K562 (cell line): ENCODE results near the gene NPR2. TPM values are rescaled to one million over a fixed set of nuclear protein-coding genes. Genes with fewer than 3 reads are reported as not detected.

Experiments
- ATAC-seq: fragments of 200-7000 bp; cut with Tn5 transposase; 3 replicates; pipeline ENCODE4 v1.9.1; 2020; ENCODE audit warnings: moderate library complexity
- BruUV-seq: library from RNA; stranded (reverse); fragments of 400-500 nt; replicated peaks from 2 replicates; lab custom pipeline; 2021; lab: Mats Ljungman, UMichigan
- CTCF ChIA-PET: fragments of 300-600 bp; formaldehyde crosslinking; extraction: SDS; loops from one replicate; lab custom pipeline; 2021; ENCODE audit warnings: low intra/inter-chr PET ratio; lab: Yijun Ruan, JAX
- POLR2A ChIA-PET: fragments of 300-600, 350-650 bp; sonication (Branson Sonifier 250); formaldehyde crosslinking; extraction: SDS; loops from one replicate; lab custom pipeline; 2021; ENCODE audit warnings: antibody characterized with exemption, inconsistent platforms; lab: Yijun Ruan, JAX
- DNase-seq, 4 experiments: peaks; one replicate each; pipeline versions ENCODE4 v3.0.0 to v3.0.0-alpha.2; 2011 to 2018; ENCODE audit warnings: low spot score in 3 of 4, mixed read lengths in 3 of 4; ENCODE audit errors: extremely low read depth in 1 of 4
- FAIRE-seq: peaks from 2 replicates; lab custom pipeline; 2011; peaks lifted over from hg19 to GRCh38; lab: Jason Lieb, UNC
- H2AFZ ChIP-seq: 2 replicates; pipeline ENCODE4 v1.6.0; 2011; ENCODE audit warnings: low read depth, low read length, control low read depth, inconsistent platforms
- H3K27ac ChIP-seq: fragments of 200-600 bp; 3 replicates; pipeline ENCODE4 v1.8.0; 2011; ENCODE audit warnings: low read depth, mild to moderate bottlenecking, control low read depth, inconsistent platforms, low read length, moderate library complexity, mixed read lengths; ENCODE audit errors: extremely low read depth
- H3K27me3 ChIP-seq, 2 experiments: fragments of 300-600 bp in 1 of 2; 2 replicates in 1 of 2; 3 replicates in 1 of 2; pipeline versions ENCODE4 v1.6.0 to v1.8.0; 2011; ENCODE audit warnings: inconsistent platforms in 2 of 2, low read length in 2 of 2, mild to moderate bottlenecking in 1 of 2, mixed read lengths in 1 of 2, moderate library complexity in 1 of 2; ENCODE audit not compliant: control insufficient read depth in 2 of 2, insufficient read depth in 2 of 2
- H3K36me3 ChIP-seq: fragments of 300-600 bp; 3 replicates; pipeline ENCODE4 v1.8.0; 2011; ENCODE audit warnings: mild to moderate bottlenecking, low read length, inconsistent platforms; ENCODE audit not compliant: control insufficient read depth, insufficient read depth
- H3K4me1 ChIP-seq, 2 experiments: fragments of 200-600 bp in 1 of 2; replicated peaks in 1 of 2; 2 replicates in 1 of 2; 3 replicates in 1 of 2; pipeline versions ENCODE4 v1.5.1 to v1.8.0; 2011; ENCODE audit warnings: inconsistent platforms in 2 of 2, low read length in 2 of 2, mild to moderate bottlenecking in 1 of 2, mixed read lengths in 1 of 2, moderate library complexity in 1 of 2; ENCODE audit not compliant: control insufficient read depth in 2 of 2, insufficient read depth in 2 of 2
- H3K4me2 ChIP-seq: 2 replicates; pipeline ENCODE4 v1.6.1; 2011; ENCODE audit warnings: low read length, control low read depth, inconsistent platforms, mixed read lengths; ENCODE audit not compliant: insufficient read depth
- H3K4me3 ChIP-seq: fragments of 200-600 bp; sonication (generic), shearing (Covaris generic); 2 replicates; pipeline ENCODE4 v1.5.1; 2016; ENCODE audit warnings: control low read depth, inconsistent platforms
- H3K79me2 ChIP-seq: fragments of 200-600 bp; 3 replicates; pipeline ENCODE4 v1.8.0; 2011; ENCODE audit warnings: low read length, inconsistent platforms; ENCODE audit not compliant: control insufficient read depth, insufficient read depth
- H3K9ac ChIP-seq, 2 experiments: 2 replicates each; pipeline versions ENCODE4 v1.6.0 to v1.6.1; 2011; ENCODE audit warnings: low read depth in 2 of 2, low read length in 2 of 2, control low read depth in 1 of 2, inconsistent platforms in 1 of 2, mild to moderate bottlenecking in 1 of 2, mixed read lengths in 1 of 2; ENCODE audit not compliant: insufficient read depth in 1 of 2
- H3K9me1 ChIP-seq: one replicate; pipeline ENCODE4 v1.6.0; 2011; ENCODE audit warnings: inconsistent platforms, mild to moderate bottlenecking, low read length, moderate library complexity; ENCODE audit not compliant: control insufficient read depth, insufficient read depth
- H3K9me3 ChIP-seq: replicated peaks from 2 replicates; pipeline ENCODE4 v1.5.1; 2011; ENCODE audit warnings: low read depth, low read length, inconsistent platforms; ENCODE audit not compliant: control insufficient read depth, insufficient read depth
- H4K20me1 ChIP-seq: replicated peaks from 2 replicates; pipeline ENCODE4 v1.6.1; 2011; ENCODE audit warnings: low read length, inconsistent platforms, mixed read lengths; ENCODE audit not compliant: control insufficient read depth, insufficient read depth
- CBX2 ChIP-seq: fragments of 200-600 bp; sonication (generic); IDR thresholded peaks from one replicate; pipeline ENCODE4 v1.6.1; 2012; ENCODE audit warnings: mild to moderate bottlenecking, low read length, inconsistent platforms; ENCODE audit not compliant: insufficient read depth, poor library complexity, severe bottlenecking
- CEBPB ChIP-seq: fragments of 450-650 bp; IDR thresholded peaks from 2 replicates; pipeline ENCODE4 v1.6.1; 2016; ENCODE audit warnings: missing genetic modification characterization, missing compliant biosample characterization
- DACH1 ChIP-seq: fragments of 450-650 bp; IDR thresholded peaks from 2 replicates; pipeline ENCODE4 v1.6.1; 2018; ENCODE audit not compliant: partially characterized antibody
- ELF1 ChIP-seq: fragments of 200-800 bp; sonication (Bioruptor generic); IDR thresholded peaks from 2 replicates; pipeline ENCODE4 v1.6.1; 2016; ENCODE audit warnings: missing genetic modification characterization, missing compliant biosample characterization
- FOXP1 ChIP-seq: sonication (generic); formaldehyde crosslinking; IDR thresholded peaks from 2 replicates; pipeline ENCODE4 v1.8.0; 2022; ENCODE audit warnings: mild to moderate bottlenecking, missing genetic modification reagents
- MED1 ChIP-seq: sonication (generic); formaldehyde crosslinking; IDR thresholded peaks from 2 replicates; pipeline ENCODE4 v1.8.1; 2023; ENCODE audit warnings: missing genetic modification reagents, borderline replicate concordance
- RBM14 ChIP-seq: fragments of 200-400 bp; formaldehyde crosslinking; IDR thresholded peaks from 2 replicates; pipeline ENCODE4 v1.6.1; 2018; ENCODE audit warnings: low read depth, mild to moderate bottlenecking, low read length, moderate library complexity, borderline replicate concordance; ENCODE audit not compliant: insufficient read depth
- TBL1XR1 ChIP-seq, 2 experiments: IDR thresholded peaks; 2 replicates each; pipeline ENCODE4 v1.6.1; 2012; ENCODE audit warnings: improper control_type of control experiment in 2 of 2, low read length in 2 of 2, mild to moderate bottlenecking in 1 of 2
- THRAP3 ChIP-seq: fragments of 450-650 bp; IDR thresholded peaks from 2 replicates; pipeline ENCODE4 v1.6.1; 2016; ENCODE audit warnings: mild to moderate bottlenecking, inconsistent platforms, borderline replicate concordance
- USF1 ChIP-seq: sonication (generic); formaldehyde crosslinking; IDR thresholded peaks from 2 replicates; pipeline ENCODE4 v1.9.0; 2022; ENCODE audit warnings: mild to moderate bottlenecking, missing genetic modification reagents
- ZNF121 ChIP-seq: sonication (generic); formaldehyde crosslinking; conservative IDR thresholded peaks from 2 replicates; pipeline ENCODE4 v1.8.0; 2022; ENCODE audit warnings: missing genetic modification reagents
- ZNF239 ChIP-seq: fragments of 250-450 bp; sonication (Bioruptor Pico); IDR thresholded peaks from 2 replicates; pipeline ENCODE4 v1.4.0; 2020; ENCODE audit warnings: mild to moderate bottlenecking
- ZNF316 ChIP-seq: fragments of 450-650 bp; IDR thresholded peaks from 2 replicates; pipeline ENCODE4 v1.6.1; 2016
- ZNF586 ChIP-seq: fragments of 450-650 bp; formaldehyde crosslinking; conservative IDR thresholded peaks from 2 replicates; pipeline ENCODE4 v1.4.0; 2020; ENCODE audit warnings: mild to moderate bottlenecking, moderate library complexity
- WGBS: fragments of 100-300 bp; shearing (Covaris generic); methylation state at CpG from one replicate; pipeline ENCODE4 v1.1.6; 2016; ENCODE audit warnings: low coverage, mixed read lengths; ENCODE audit not compliant: insufficient coverage; ENCODE audit errors: missing lambda C conversion rate; 5-methylcytosine and 5-hydroxymethylcytosine counted together
- in situ Hi-C: fragments of 300-500 bp; cut with MboI; formaldehyde crosslinking; loops from 4 replicates; pipeline ENCODE4 v1.15.0; 2018; ENCODE audit warnings: inconsistent platforms, mixed read lengths
- intact Hi-C: fragments of 100-400 bp; cut with micrococcal nuclease; formaldehyde crosslinking; loops from 2 replicates; pipeline ENCODE4 v1.14.2; 2022
- polyA plus RNA-seq, 8 experiments: library from polyadenylated mRNA; depleted of rRNA in 4 of 8; stranded (reverse) in 5 of 8; unstranded in 3 of 8; fragments of >200 nt; fragmentation: Nextera tagmentation in 2 of 8; fragmentation: Illumina TruSeq in 1 of 8; extraction: Ambion mirVana in 2 of 8; extraction: Trizol in 1 of 8; gene quantifications; 2 replicates each; pipeline versions ENCODE4 v1.2.1 to v1.2.3, GENCODE V29; 2011 to 2014; ENCODE audit warnings: inconsistent platforms in 1 of 8, missing spikeins in 1 of 8
- total RNA-seq, 7 experiments: library from RNA; depleted of rRNA in 6 of 7; stranded (reverse); fragments of >200 nt in 6 of 7; fragmentation: Illumina TruSeq in 2 of 7; extraction: Trizol in 2 of 7; gene quantifications; 2 replicates each; pipeline versions ENCODE4 v1.2.1 to v1.2.3, GENCODE V29; 2011 to 2021; ENCODE audit warnings: low replicate concordance in 1 of 7
- TF ChIP-seq, protein P1 (sequence below): fragments of 450-650 bp; IDR thresholded peaks from 2 replicates; pipeline ENCODE4 v1.6.1; 2017; ENCODE audit warnings: antibody characterized with exemption

The NPR2 gene
- total and polyA plus RNA-seq, 9 of the 15 experiments (the other 6 are each of a cell fraction or from before 2014, with no cell fraction given): 2.4 to 12.9 (median 6.0) TPM

DNA sequence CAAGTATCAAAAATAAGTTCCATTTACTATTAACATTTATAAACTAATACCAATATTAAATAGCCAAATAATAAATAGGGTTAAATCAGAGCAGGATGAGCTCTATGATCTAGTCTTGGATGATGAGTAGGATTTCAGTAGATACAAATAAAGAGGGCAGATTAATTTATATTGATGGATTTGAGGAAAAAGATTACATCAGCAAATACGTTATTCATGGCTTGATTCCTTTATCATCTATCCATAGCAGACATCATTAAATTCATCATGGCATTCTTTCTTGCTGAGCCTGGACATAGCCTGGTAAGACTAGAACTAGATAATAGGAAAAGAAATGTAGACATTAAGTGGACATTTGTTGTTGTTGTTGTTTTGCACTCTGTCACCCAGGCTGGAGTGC is 23.9 kb upstream of the NPR2 start:
- no peaks in the 10 kb centered on the region for H3K9me1 ChIP-seq
- ChIA-PET CTCF (no interaction called here), POLR2A (interaction anchor here (1.0 kb wide), 1 partner anchor 8 kb away, joined by 3 read pairs; no protein-coding TSS in a partner anchor)
- H3K4me3 ChIP-seq: no peak overlapping the region
- H3K27ac ChIP-seq: no peak overlapping the region
- TF ChIP-seq ZNF586 (CRISPR knock-in tag) (no peak), ZNF316 (peak; percentile 59)
- no peaks in the 10 kb centered on the region for H4K20me1 ChIP-seq
- no peak for FAIRE-seq
- H3K79me2 ChIP-seq: peaks cover 28% of the 10 kb centered on the region
- no peak overlapping the region for H2AFZ ChIP-seq
- no peak for ATAC-seq
- no peak overlapping the region for H3K9ac ChIP-seq
- H3K9me3 ChIP-seq: no peaks in the 10 kb centered on the region
- no peak overlapping the region for H3K4me2 ChIP-seq
- H3K36me3 ChIP-seq: 0 out of 3 replicates have a peak, but pooled peaks cover 4% of the 10 kb centered on the region
- intact Hi-C loops: no loop called here
- no TSS peak for BruUV-seq
- DNase-seq: no peak
- H3K27me3 ChIP-seq: no peaks in the 10 kb centered on the region
- in situ Hi-C loops: no loop called here
- 82% methylated on average over 1 of the region's 1 CpG for WGBS
- peaks cover 0 to 7% of the 10 kb centered on the region in 2 experiments; a peak in 1 of 5 replicates for H3K4me1 ChIP-seq

DNA sequence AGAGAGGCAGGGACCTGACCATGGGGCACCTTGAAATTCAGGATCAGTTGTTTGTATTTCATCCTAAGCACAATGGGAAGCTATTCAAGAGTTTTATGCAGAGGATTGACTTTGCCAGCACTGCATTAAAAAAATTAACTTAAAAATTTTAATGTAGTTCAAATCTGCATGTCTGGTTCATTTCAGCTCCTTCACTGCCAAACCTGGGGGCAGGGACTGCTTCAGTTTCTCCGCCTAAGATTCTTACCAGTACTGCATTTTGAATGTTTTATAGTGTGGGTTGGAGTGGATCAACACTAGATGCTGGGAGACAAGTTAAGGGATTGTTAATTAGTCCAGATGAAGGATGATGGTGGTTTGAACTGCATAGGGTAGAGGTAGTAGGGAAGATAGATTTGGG is 21.6 kb upstream of the NPR2 start:
- H3K9me3 ChIP-seq: no peaks in the 10 kb centered on the region
- intact Hi-C loops (no loop called here), in situ Hi-C loops (no loop called here)
- H3K27ac ChIP-seq: no peak overlapping the region
- ChIA-PET CTCF (no interaction called here), POLR2A (interaction anchor here (1.3 kb wide), 1 partner anchor 9 kb away, joined by 5 read pairs; no protein-coding TSS in a partner anchor)
- peaks cover 14% of the 10 kb centered on the region for H3K79me2 ChIP-seq
- 70% methylated on average over 1 of the region's 1 CpG for WGBS
- 0 out of 3 replicates have a peak, but pooled peaks cover 4% of the 10 kb centered on the region for H3K36me3 ChIP-seq
- H3K27me3 ChIP-seq: no peaks in the 10 kb centered on the region
- peaks cover 6 to 7% of the 10 kb centered on the region in 2 experiments; a peak in 3 of 5 replicates for H3K4me1 ChIP-seq
- DNase-seq (no peak), FAIRE-seq (no peak), ATAC-seq (no peak)
- no peak overlapping the region for H3K4me2 ChIP-seq
- H3K9me1 ChIP-seq: no peaks in the 10 kb centered on the region
- BruUV-seq: no TSS peak
- no peak overlapping the region for H3K4me3 ChIP-seq
- no peaks in the 10 kb centered on the region for H4K20me1 ChIP-seq
- no peak overlapping the region for H2AFZ ChIP-seq
- H3K9ac ChIP-seq: no peak overlapping the region
- TF ChIP-seq USF1 (CRISPR knock-in tag) (no peak), ELF1 (tag) (no peak), ZNF239 (CRISPR knock-in tag) (no peak), RBM14 (no peak), FOXP1 (no peak), THRAP3 (no peak), MED1 (CRISPR knock-in tag) (no peak), CEBPB (tag) (no peak), ZNF121 (CRISPR knock-in tag) (no peak), TBL1XR1 (IDR thresholded peaks at IDR 0.05; ENCODE audit: low read length in 2 of 2) (no peak), DACH1 (no peak), CBX2 (no peak)
- TF ChIP-seq, protein P1, sequence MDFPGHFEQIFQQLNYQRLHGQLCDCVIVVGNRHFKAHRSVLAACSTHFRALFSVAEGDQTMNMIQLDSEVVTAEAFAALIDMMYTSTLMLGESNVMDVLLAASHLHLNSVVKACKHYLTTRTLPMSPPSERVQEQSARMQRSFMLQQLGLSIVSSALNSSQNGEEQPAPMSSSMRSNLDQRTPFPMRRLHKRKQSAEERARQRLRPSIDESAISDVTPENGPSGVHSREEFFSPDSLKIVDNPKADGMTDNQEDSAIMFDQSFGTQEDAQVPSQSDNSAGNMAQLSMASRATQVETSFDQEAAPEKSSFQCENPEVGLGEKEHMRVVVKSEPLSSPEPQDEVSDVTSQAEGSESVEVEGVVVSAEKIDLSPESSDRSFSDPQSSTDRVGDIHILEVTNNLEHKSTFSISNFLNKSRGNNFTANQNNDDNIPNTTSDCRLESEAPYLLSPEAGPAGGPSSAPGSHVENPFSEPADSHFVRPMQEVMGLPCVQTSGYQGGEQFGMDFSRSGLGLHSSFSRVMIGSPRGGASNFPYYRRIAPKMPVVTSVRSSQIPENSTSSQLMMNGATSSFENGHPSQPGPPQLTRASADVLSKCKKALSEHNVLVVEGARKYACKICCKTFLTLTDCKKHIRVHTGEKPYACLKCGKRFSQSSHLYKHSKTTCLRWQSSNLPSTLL: no peak
